22Rv1 (cell line): ENCODE data around the gene ACTR6.

Source experiments
- ZFX ChIP-seq: fragments of 450-650 bp; IDR thresholded peaks from 2 replicates; pipeline ENCODE4 v1.6.1; 2017; ENCODE audit warnings: antibody characterized with exemption, borderline replicate concordance
- TF ChIP-seq, protein P1 (sequence below): fragments of 450-650 bp; IDR thresholded peaks from 2 replicates; pipeline ENCODE4 v1.5.1; 2017; ENCODE audit warnings: mild to moderate bottlenecking

DNA sequence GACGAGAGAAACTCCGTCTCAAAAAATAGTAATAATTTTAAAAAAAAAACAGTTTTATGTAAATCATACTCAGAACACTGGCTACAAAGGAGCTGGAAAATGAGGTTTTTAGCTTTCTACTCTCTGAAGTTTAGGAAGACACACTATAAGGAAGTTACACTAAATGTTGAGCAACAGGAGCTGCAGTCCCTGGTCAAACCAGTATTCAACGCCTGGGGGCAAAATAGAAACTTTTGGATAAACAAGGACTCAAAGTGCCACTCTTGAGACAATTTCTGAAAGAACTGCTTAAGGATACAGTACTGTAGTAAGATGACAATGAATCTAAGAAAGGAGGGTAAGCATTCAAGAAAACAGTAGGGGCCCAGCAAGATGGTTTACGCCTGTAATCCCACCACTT, 29.3 kb downstream of the ACTR6 start:
- TF ChIP-seq, protein P1, sequence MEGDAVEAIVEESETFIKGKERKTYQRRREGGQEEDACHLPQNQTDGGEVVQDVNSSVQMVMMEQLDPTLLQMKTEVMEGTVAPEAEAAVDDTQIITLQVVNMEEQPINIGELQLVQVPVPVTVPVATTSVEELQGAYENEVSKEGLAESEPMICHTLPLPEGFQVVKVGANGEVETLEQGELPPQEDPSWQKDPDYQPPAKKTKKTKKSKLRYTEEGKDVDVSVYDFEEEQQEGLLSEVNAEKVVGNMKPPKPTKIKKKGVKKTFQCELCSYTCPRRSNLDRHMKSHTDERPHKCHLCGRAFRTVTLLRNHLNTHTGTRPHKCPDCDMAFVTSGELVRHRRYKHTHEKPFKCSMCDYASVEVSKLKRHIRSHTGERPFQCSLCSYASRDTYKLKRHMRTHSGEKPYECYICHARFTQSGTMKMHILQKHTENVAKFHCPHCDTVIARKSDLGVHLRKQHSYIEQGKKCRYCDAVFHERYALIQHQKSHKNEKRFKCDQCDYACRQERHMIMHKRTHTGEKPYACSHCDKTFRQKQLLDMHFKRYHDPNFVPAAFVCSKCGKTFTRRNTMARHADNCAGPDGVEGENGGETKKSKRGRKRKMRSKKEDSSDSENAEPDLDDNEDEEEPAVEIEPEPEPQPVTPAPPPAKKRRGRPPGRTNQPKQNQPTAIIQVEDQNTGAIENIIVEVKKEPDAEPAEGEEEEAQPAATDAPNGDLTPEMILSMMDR = no peak
- TF ChIP-seq ZFX = no peak
